DOHH2 (cell line): Measurements from ENCODE around the gene NCAM2.

Experiments
- EZH2phosphoT487 ChIP-seq: fragments of 200-600 bp; sonication (generic); IDR thresholded peaks from 2 replicates; pipeline ENCODE4 v1.6.1; 2017; ENCODE audit warnings: borderline replicate concordance, mild to moderate bottlenecking, antibody characterized with exemption, low read length, moderate library complexity, mixed read lengths
- TF ChIP-seq, protein P1 (sequence below): fragments of 200-600 bp; sonication (generic); IDR thresholded peaks from one replicate; pipeline ENCODE4 v1.5.1; 2014; ENCODE audit warnings: antibody characterized with exemption, mild to moderate bottlenecking, low read depth, low read length; ENCODE audit not compliant: poor library complexity, severe bottlenecking

- TF ChIP-seq, protein P1, sequence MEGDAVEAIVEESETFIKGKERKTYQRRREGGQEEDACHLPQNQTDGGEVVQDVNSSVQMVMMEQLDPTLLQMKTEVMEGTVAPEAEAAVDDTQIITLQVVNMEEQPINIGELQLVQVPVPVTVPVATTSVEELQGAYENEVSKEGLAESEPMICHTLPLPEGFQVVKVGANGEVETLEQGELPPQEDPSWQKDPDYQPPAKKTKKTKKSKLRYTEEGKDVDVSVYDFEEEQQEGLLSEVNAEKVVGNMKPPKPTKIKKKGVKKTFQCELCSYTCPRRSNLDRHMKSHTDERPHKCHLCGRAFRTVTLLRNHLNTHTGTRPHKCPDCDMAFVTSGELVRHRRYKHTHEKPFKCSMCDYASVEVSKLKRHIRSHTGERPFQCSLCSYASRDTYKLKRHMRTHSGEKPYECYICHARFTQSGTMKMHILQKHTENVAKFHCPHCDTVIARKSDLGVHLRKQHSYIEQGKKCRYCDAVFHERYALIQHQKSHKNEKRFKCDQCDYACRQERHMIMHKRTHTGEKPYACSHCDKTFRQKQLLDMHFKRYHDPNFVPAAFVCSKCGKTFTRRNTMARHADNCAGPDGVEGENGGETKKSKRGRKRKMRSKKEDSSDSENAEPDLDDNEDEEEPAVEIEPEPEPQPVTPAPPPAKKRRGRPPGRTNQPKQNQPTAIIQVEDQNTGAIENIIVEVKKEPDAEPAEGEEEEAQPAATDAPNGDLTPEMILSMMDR, result no peak
- TF ChIP-seq EZH2phosphoT487, result no peak
Observed at GRCh38 chr21:21196848-21197247, 198.6 kb downstream of the NCAM2 start.
